MG63 (cell line): ENCODE data around the gene MOSMO. TPM values are rescaled to one million over a fixed set of nuclear protein-coding genes. Genes with fewer than 3 reads are reported as not detected.
"Not testable (repeated sequence)": the region's sequence is repeated elsewhere in the genome, so short reads cannot be mapped to it uniquely, and the experiment has no call there.

Experiments used
- DNase-seq: peaks from one replicate; pipeline ENCODE4 v3.0.0-alpha.2; 2020
- H3K27me3 ChIP-seq: fragments of 250-450 bp; sonication (Bioruptor Pico); 2 replicates; pipeline ENCODE4 v1.5.1; 2020; ENCODE audit warnings: mild to moderate bottlenecking, moderate library complexity
- H3K36me3 ChIP-seq: fragments of 250-450 bp; sonication (Bioruptor Pico); 2 replicates; pipeline ENCODE4 v1.5.1; 2020; ENCODE audit warnings: mild to moderate bottlenecking, moderate library complexity
- H3K4me3 ChIP-seq: fragments of 250-450 bp; sonication (Bioruptor Pico); 2 replicates; pipeline ENCODE4 v1.5.1; 2020; ENCODE audit warnings: mild to moderate bottlenecking, moderate library complexity
- H3K9me3 ChIP-seq: fragments of 250-450 bp; sonication (Bioruptor Pico); 2 replicates; pipeline ENCODE4 v1.5.1; 2020; ENCODE audit warnings: mild to moderate bottlenecking, moderate library complexity
- total RNA-seq: library from RNA; depleted of rRNA; stranded (reverse); fragments of >200 nt; shearing (Covaris generic); gene quantifications from 2 replicates; pipeline ENCODE4 v1.2.3, GENCODE V29; 2014; ENCODE audit warnings: low replicate concordance

The MOSMO gene
- total RNA-seq, 1 experiment from 2014 or later, result 17.6 TPM

DNA sequence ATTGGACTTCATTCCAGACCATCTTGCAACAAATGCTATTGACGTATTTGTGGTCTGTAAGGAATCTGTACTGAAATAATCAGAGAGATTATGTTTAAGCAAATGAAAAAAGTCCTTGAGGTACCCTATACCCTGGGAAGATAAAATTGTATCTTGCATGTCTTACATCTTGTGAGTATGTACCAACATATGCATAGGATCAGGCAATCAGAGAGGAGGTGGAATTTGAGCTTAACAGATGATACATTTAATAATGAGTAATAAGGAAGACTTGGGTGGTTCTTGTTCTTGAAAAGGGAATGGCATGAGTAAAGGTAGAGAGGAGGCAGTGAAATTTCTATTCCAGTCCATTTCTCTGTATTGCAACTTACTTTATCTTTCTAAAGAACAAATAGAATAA is 10.6 kb downstream of the MOSMO start:
- Histone ChIP-seq H3K27me3 (no peaks in the 10 kb centered on the region), H3K4me3 (no peak overlapping the region), H3K9me3 (no peaks in the 10 kb centered on the region), H3K36me3 (no peaks in the 10 kb centered on the region)
- no peak for DNase-seq

DNA sequence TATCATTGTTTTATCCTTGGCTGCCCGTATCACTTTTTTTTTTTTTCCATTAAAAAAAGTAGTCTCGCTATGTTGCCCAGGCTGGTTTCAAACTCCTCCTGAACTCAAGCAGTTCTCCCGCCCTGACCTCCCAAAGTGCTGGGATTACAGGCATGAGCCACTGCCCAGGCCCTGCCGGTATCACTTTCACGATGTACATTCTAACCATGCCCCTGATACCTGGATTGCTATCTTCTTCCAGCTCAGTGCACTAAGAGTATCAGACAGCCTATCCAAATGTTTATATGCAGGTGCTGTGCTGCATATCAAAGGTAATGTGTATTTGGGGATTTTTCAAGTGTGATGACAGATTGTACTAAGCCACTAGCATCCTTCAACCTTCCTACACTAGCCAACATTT is 14.2 kb downstream of the MOSMO start:
- Histone ChIP-seq H3K9me3 (no peaks in the 10 kb centered on the region), H3K4me3 (no peak overlapping the region), H3K27me3 (no peaks in the 10 kb centered on the region), H3K36me3 (no peaks in the 10 kb centered on the region)
- no peak for DNase-seq

DNA sequence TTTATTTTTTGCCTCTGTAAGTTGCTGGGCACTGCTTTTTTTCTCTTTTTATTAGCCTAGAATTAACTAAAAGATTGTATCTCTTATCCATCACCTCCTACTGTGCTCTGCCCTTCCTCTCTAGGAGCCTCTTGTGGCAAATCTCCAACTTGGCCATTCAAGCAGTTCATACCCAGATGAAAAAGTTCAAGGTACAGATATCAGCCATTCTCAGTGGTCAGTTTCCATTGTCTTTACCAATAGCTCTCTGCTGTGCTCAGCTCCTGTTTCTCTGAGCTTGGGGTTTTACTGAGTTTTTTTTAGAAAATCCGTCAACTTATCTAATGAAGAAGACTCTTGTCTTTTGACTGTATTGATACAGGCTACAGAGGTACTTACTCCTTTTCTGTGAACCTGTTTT is 15.6 kb downstream of the MOSMO start:
- Histone ChIP-seq H3K9me3 (no peaks in the 10 kb centered on the region), H3K36me3 (no peaks in the 10 kb centered on the region), H3K27me3 (no peaks in the 10 kb centered on the region), H3K4me3 (no peak overlapping the region)
- DNase-seq, result no peak

DNA sequence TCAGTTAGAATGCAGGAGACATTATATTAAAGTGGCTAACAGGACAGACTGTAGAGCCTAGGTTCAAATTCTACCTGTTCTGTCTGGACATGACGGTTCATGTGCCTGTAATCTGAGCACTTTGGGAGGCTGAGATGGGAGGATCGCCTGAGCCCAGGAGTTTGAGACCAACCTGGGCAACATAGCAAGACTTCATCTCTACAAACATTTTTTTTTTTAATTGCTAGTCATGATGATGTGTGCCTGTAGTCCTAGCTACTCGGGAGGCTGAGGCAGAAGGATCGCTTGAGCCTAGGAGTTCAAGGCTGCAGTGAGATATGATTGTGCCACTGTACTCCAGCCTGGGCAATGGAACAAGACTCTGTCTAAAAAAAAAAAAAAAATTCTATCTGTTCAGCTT is 16.9 kb downstream of the MOSMO start:
- not testable (repeated sequence) for DNase-seq, H3K9me3 ChIP-seq, H3K27me3 ChIP-seq, H3K4me3 ChIP-seq, H3K36me3 ChIP-seq

DNA sequence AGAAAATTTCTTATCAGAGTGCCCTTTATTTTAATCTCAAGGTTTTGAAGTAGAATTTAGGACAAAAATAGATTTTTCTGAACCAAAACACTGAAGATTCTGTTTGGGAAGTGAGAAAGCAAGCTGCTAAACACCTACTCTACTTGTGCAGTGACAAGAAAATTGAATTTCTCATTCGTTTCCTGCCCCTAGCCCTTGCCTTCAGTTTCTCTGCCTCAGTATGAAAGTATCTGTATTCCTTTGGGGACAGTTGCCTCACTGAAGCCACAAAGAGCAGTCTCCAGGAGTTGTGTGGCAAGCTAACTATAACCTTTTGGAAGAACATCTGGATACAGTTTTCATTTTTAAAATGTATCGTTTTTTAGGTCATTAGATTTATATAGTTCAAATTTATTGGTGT is 19.7 kb downstream of the MOSMO start:
- no peak for DNase-seq
- Histone ChIP-seq H3K4me3 (no peak overlapping the region), H3K27me3 (no peaks in the 10 kb centered on the region), H3K9me3 (no peaks in the 10 kb centered on the region), H3K36me3 (peaks cover 20% of the 10 kb centered on the region)

DNA sequence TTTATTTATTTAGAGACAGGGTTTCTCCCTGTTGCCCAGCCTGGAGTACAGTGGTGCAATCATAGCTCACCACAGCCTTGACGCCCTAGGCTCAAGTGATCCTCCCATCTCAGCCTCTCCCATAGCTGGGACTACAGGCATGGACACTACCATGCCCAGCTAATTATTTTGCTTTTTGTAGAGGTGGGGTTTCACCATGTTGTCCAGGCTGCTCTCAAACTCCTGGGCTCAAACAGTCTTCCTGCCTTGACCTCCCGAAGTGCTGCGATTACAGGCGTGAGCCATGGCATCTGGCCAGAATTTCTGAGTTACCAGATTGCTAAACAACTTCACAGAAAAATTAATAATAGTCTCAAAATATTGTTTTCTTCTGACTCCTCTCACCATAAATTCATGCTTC is 21.7 kb downstream of the MOSMO start:
- peaks cover 20% of the 10 kb centered on the region for H3K36me3 ChIP-seq
- DNase-seq, result no peak
- no peaks in the 10 kb centered on the region for H3K27me3 ChIP-seq
- H3K4me3 ChIP-seq, result no peak overlapping the region
- no peaks in the 10 kb centered on the region for H3K9me3 ChIP-seq

DNA sequence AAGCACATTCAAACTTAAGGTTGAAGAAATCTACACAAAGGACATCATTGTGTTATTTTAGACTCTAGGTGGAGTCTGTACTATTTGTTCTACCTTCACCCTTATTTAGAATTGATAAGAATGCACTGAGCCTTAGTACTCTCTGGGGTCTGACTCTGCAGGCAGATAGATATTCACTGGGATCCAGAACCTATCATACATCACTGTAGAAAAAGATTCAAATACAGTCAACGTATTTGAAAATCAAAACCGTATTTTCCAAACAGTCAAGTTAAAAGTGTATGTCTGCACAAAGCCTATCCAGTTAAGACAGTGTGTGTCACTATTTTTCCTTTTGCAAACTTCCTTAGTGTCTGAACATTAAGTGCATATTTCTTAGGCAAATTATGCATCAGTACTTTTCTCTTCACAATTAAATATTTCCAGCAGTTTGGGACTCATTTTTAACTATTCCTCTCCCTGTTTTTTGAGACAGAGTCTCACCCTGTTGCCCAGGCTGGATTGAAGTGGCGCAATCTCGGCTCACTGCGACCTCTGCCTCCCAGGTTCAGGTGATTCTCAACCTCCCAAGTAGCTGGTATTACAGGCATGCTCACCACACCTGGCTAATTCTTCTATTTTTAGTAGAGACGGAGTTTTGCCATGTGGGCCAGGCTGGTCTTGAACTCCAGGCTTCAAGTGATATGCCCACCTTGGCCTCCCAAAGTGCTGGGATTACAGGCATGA is 22.3 kb downstream of the MOSMO start:
- no peak for DNase-seq
- no peak overlapping the region for H3K4me3 ChIP-seq

DNA sequence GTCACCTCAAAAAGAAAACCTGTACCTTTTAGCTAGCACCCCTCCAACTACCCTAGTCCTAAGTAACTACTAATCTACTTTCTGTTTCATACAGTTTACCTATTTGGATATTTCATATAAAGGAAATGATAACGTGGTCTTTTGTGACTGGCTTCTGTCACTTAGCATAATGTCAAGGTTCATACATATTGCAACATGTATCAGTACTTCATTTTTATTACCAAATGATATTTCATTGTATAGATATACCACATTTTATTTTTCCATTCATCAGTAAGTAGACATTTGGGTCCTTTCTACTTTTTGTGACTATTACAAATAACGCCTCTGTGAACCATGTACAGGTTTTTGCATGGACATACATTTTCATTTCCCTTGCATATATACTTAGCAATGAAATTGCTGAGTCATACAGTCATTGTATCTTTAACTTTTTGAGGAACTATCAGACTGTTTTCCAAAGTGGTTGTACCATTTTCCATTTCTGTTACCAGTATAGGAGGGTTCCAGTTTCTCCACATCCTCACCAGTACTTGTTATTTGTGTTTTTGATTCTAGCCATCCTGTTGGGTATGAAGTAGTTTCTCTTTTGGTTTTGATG is 23.7 kb downstream of the MOSMO start:
- no peak for DNase-seq
- H3K4me3 ChIP-seq, result no peak overlapping the region
- no peaks in the 10 kb centered on the region for H3K27me3 ChIP-seq

More for the DNA sequence above, 22.3 kb downstream of the MOSMO start:
- H3K9me3 ChIP-seq, result no peaks in the 10 kb centered on the region
- peaks cover 20% of the 10 kb centered on the region for H3K36me3 ChIP-seq
- H3K27me3 ChIP-seq, result no peaks in the 10 kb centered on the region

DNA sequence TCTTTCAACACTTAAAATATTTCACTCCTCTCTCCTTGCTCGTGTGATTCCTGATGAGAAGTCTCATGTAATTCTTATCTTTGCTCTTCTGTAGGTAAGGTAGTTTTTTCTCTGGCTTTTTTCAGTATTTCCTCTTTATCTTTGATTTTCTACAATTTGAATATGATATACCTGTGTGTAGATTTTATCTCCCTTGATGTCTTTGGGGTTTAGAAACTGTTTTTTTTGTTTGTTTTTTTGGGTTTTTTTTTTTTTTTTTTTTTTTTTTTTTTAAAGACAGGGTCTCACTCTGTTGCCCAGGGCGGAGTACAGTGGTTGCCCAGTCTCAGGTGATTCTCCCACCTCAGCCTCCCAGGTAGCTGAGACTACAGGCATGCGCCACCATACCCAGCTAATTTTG is 26.6 kb downstream of the MOSMO start:
- H3K36me3 ChIP-seq, result peaks cover 24% of the 10 kb centered on the region
- H3K4me3 ChIP-seq, result no peak overlapping the region
- DNase-seq, result no peak
- no peaks in the 10 kb centered on the region for H3K27me3 ChIP-seq
- H3K9me3 ChIP-seq, result no peaks in the 10 kb centered on the region

More for the DNA sequence above, 23.7 kb downstream of the MOSMO start:
- Histone ChIP-seq H3K36me3 (peaks cover 20% of the 10 kb centered on the region), H3K9me3 (no peaks in the 10 kb centered on the region)

DNA sequence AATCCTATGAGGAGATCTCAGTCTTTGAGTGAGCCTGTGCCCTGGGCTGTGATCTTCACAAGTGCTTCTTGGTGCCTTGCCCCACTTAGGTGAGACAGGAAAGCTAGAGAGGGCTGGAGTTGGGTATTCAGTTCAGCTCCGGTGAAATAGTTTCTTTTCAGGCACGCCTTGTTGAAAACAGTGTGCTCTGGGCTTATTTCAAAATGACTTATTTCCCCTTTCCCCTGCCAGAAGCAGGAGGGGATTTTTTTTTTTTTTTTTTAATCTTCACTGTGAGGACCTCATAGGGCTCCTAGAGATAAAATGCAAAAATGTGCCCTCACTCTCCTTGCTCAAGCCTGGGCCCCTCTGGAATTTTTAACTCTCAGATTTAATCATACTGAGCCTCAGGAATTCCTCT is 27.2 kb downstream of the MOSMO start:
- no peak for DNase-seq
- Histone ChIP-seq H3K9me3 (no peaks in the 10 kb centered on the region), H3K4me3 (no peak overlapping the region), H3K36me3 (peaks cover 21% of the 10 kb centered on the region), H3K27me3 (no peaks in the 10 kb centered on the region)

DNA sequence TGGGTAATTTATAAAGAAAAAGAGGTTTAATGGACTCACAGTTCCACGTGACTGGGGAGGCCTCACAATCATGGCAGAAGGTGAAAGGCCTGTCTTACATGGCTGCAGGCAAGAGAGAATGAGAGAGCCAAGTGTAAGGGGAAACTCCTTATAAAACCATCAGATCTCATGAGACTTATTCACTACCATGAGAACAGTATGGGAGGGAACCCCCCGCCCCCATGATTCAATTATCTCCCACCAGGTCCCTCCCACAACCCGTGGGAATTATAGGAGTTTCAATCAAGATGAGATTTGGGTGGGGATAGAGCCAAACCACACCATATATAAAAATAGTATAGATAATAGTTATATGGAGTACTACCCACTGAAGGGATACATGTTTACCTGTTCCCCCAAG is 36.0 kb downstream of the MOSMO start:
- not testable (repeated sequence) for DNase-seq, H3K36me3 ChIP-seq, H3K4me3 ChIP-seq, H3K9me3 ChIP-seq, H3K27me3 ChIP-seq

DNA sequence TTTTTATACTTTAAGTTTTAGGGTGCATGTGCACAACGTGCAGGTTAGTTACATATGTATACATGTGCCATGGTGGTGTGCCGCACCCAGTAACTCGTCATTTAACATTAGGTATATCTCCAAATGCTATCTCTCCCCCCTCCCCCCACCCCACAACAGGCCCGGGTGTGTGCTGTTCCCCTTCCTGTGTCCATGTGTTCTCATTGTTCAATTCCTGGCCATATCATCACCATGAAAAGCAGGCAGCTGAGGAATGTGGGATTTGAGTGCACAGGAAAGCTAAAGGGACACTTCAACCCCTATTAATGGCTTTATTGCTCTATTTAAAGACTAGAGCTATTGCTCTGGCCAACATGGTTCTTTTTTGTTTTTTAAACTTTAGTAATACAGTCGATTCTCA is 38.0 kb downstream of the MOSMO start:
- H3K4me3 ChIP-seq, H3K27me3 ChIP-seq, H3K36me3 ChIP-seq, H3K9me3 ChIP-seq, DNase-seq: not testable (repeated sequence)

DNA sequence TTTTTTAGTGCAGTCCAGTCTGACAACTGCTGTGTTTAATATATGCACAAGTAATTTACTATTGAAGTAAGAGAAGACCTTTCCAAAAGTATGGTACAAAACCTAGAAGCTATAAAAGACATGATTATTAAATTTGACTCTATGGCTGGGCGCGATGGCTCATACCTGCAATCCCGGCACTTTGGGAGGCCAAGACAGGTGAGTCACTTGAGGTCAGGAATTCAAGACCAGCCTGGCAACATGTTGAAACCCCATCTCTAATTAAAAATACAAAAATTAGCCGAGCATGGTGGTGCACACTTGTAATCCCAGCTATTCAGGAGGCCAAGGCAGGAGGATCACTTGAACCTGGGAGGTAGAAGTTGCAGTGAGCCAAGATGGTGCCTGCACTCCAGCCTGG is 43.1 kb downstream of the MOSMO start:
- Histone ChIP-seq H3K9me3 (no peaks in the 10 kb centered on the region), H3K27me3 (no peaks in the 10 kb centered on the region), H3K4me3 (no peak overlapping the region), H3K36me3 (peaks cover 5% of the 10 kb centered on the region; the same call in 1 of the 2 replicates)
- DNase-seq, result no peak

DNA sequence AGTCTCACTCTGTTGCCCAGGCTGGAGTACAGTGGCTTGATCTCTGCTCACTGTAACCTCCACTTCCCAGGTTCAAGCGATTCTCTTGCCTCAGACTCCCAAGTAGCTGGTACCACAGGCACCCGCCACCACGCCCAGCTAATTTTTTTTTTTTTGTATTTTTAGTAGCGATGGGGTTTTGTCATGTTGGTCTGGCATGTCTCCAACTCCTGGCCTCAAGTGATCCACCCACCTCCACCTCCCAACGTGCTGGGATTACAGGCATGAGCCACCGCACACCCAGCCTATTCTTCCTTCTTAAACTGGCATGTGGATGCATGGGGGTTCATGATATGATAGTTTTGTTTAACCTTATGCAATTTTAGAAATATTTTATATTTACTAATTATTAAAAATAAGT is 45.1 kb downstream of the MOSMO start:
- no peaks in the 10 kb centered on the region for H3K27me3 ChIP-seq
- H3K9me3 ChIP-seq, result no peaks in the 10 kb centered on the region
- no peak for DNase-seq
- peaks cover 12% of the 10 kb centered on the region for H3K36me3 ChIP-seq
- H3K4me3 ChIP-seq, result no peak overlapping the region

DNA sequence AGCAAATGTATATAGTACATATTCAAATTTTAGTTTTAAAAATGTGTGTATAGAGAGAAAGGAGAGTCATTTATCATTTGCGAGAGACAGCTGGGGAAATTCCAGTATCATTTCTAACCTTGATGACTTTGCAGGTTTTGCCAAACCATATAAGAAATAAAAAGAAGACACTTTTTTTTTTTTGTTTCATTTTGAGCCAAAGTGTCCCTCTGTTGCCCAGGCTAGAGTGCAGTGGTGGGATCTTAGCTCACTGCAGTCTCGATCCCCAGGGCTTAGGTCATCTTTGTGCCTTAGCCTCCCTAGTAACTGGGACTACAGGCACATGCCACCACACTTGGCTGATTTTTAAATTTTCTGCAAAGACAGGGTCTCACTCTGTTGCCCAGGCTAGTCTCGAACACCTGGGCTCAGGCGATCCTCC is 46.0 kb downstream of the MOSMO start:
- Histone ChIP-seq H3K27me3 (no peaks in the 10 kb centered on the region), H3K4me3 (no peak overlapping the region)

DNA sequence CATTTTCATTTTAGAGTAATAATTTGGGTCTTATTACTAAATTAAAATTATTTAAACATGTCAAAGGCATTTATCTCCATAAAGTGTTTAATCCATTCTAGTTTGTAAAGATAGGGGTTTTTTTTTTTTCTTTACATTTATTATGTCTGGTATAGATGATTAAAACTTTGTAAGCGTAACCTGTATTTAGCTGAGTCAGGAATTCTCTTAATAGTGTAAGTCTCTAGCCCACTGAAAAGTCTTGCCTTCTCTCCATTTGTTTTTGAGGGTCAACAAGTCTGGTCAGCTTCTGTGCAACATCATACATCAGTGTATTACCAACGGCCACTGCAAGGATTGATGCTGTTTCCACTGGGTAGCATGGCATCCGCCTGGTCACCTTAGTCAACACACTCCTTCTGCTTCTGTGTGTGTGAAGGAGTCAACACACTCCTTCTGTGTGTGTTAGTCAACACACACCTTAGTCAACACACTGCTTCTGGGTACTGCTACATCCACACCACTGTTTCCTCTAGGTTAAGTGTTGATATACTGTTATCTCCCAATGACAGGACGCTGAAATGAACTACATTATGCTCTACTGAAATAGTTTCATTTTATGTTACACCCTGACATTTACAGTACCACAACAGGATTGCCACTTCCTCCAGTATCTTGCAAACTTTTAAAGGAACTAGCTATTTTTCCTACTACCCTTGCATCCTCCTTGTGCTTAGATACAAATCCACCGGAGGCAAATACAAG is 47.1 kb downstream of the MOSMO start:
- no peaks in the 10 kb centered on the region for H3K9me3 ChIP-seq
- no peak overlapping the region for H3K4me3 ChIP-seq
- no peaks in the 10 kb centered on the region for H3K27me3 ChIP-seq
- H3K36me3 ChIP-seq, result peaks cover 12% of the 10 kb centered on the region
- no peak for DNase-seq

More for the DNA sequence above, 46.0 kb downstream of the MOSMO start:
- Histone ChIP-seq H3K36me3 (peaks cover 12% of the 10 kb centered on the region), H3K9me3 (no peaks in the 10 kb centered on the region)
- DNase-seq, result no peak

DNA sequence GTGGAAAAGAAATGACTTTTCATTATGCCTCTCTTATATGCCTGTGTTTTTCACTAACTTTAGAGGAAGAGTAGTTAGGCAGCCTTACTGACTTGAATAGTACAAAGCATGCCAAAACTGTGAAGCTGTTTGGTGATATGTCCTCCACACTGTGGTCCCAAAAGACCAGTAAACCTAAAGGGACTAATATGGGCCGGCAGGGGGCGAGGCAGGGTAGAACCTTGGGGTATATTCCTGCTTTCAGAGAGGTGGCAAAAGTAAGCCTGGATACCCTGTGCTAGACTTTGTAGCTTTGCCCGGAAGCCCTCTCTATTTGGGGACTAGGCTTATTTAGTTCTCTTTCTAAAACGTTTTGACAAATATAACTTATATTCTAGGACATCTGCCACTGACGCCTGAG is 48.0 kb downstream of the MOSMO start:
- Histone ChIP-seq H3K9me3 (no peaks in the 10 kb centered on the region), H3K36me3 (peaks cover 12% of the 10 kb centered on the region), H3K4me3 (no peak overlapping the region), H3K27me3 (no peaks in the 10 kb centered on the region)
- DNase-seq, result no peak
